ENCODE results near the gene SURF2. TPM values are rescaled to one million over a fixed set of nuclear protein-coding genes. Genes with fewer than 3 reads are reported as not detected.

Gene SURF2
- polyA plus RNA-seq, 1 of the 3 experiments (the other 2 are of a cell fraction) = 46.8 TPM

DNA sequence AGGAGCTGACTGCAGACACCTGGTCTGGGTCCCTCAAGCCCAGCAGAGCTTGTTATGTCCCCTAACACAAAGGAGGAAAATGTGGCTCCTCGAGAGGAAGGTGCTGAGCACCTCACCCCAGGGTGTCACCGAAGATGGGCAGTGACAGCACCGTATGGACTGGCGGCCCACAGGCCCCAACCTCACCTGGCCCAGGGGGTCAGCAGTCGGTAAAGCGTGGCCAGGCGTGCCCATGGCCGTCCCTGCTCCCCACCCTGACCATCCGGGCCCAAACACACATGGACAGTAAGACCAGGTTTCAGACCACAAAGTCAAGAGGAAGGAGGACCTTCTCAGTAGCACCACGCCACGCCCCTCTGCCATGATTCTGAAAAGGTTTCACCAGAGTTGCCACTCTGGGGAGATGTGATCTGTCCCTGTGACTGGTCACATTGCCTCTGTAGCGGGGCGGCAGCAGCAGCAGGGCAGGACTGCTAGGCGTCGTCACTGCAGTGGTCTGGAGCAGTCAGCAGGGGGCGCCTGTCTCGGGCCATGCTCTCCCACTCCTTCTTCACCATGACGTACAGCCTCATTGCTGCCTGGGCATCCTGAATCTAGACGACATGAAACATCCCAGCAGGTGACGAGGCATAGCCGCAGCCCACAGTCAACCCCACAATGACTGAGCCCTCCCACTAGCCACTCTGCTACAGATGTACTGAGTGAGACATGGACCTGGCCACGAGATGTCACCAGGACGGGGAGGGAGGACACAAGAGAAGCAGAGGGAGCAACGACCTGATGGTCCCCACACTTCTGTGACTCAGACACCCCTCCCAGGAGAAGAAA, 50.3 kb downstream of the SURF2 start:
- Histone ChIP-seq H3K4me1 (ENCODE audit: control insufficient read depth in 1 of 2, insufficient read depth in 2 of 2, low read depth in 1 of 2, low read length in 1 of 2) (no peaks in the 10 kb centered on the region), H2AFZ (ENCODE audit: low read depth) (no peak overlapping the region), H3K9me3 (no peaks in the 10 kb centered on the region), H3K27ac (ENCODE audit: low read depth in 2 of 2, low read length in 1 of 2) (no peak overlapping the region), H3K9ac (no peak overlapping the region), H3K79me2 (ENCODE audit: insufficient read depth) (no peaks in the 10 kb centered on the region), H3K4me3 (ENCODE audit: low read depth in 2 of 2, low read length in 1 of 2) (peak overlapping the region in 1 of 2 experiments; percentile 33; a peak in 1 of 4 replicates), H3K36me3 (replicated peaks in 1 of 2; ENCODE audit: control insufficient read depth in 1 of 2, insufficient read depth in 2 of 2, low read length in 1 of 2) (peaks cover 29 to 49% of the 10 kb centered on the region in 2 experiments), H3K9me2 (no peaks in the 10 kb centered on the region), H4K20me1 (ENCODE audit: insufficient read depth) (no peaks in the 10 kb centered on the region), H3K27me3 (ENCODE audit: insufficient read depth) (no peaks in the 10 kb centered on the region), H3F3A (replicated peaks; ENCODE audit: insufficient read depth) (peaks cover 4% of the 10 kb centered on the region), H3K4me2 (no peak overlapping the region)
- TF ChIP-seq SMC3 (IDR thresholded peaks at IDR 0.05; ENCODE audit: low read depth, low read length) (peak; percentile 87), TAF1 (IDR thresholded peaks at IDR 0.05; ENCODE audit: borderline replicate concordance, low read depth, low read length) (no peak), SIN3A (IDR thresholded peaks at IDR 0.05; ENCODE audit: borderline replicate concordance, low read depth, low read length) (no peak), RAD21 (IDR thresholded peaks at IDR 0.05; ENCODE audit: low read length) (peak; percentile 72), ELF1 (IDR thresholded peaks at IDR 0.05) (no peak), GATA2 (CRISPR knock-in tag; IDR thresholded peaks at IDR 0.05) (no peak), FOXJ3 (CRISPR knock-in tag; IDR thresholded peaks at IDR 0.05) (no peak), MXI1 (IDR thresholded peaks at IDR 0.05; ENCODE audit: low read depth, low read length) (peak; percentile 53; the same call in 1 of the 2 replicates), NRF1 (IDR thresholded peaks at IDR 0.05; ENCODE audit: low read depth, low read length) (no peak), GABPA (IDR thresholded peaks at IDR 0.05; ENCODE audit: low read depth) (no peak), RCOR1 (IDR thresholded peaks at IDR 0.05; ENCODE audit: low read length) (no peak), TCF12 (IDR thresholded peaks at IDR 0.05) (no peak), FOSL2 (IDR thresholded peaks at IDR 0.05; ENCODE audit: borderline replicate concordance, low read depth) (no peak), NFIC (IDR thresholded peaks at IDR 0.05; ENCODE audit: borderline replicate concordance) (no peak), YY1 (IDR thresholded peaks at IDR 0.05; ENCODE audit: low read depth) (no peak)
- TF ChIP-seq, protein P1, sequence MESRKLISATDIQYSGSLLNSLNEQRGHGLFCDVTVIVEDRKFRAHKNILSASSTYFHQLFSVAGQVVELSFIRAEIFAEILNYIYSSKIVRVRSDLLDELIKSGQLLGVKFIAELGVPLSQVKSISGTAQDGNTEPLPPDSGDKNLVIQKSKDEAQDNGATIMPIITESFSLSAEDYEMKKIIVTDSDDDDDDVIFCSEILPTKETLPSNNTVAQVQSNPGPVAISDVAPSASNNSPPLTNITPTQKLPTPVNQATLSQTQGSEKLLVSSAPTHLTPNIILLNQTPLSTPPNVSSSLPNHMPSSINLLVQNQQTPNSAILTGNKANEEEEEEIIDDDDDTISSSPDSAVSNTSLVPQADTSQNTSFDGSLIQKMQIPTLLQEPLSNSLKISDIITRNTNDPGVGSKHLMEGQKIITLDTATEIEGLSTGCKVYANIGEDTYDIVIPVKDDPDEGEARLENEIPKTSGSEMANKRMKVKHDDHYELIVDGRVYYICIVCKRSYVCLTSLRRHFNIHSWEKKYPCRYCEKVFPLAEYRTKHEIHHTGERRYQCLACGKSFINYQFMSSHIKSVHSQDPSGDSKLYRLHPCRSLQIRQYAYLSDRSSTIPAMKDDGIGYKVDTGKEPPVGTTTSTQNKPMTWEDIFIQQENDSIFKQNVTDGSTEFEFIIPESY (IDR thresholded peaks at IDR 0.05; ENCODE audit: borderline replicate concordance, low read depth) = no peak
- TF ChIP-seq, protein P2, sequence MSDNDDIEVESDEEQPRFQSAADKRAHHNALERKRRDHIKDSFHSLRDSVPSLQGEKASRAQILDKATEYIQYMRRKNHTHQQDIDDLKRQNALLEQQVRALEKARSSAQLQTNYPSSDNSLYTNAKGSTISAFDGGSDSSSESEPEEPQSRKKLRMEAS (IDR thresholded peaks at IDR 0.05; ENCODE audit: low read depth) = peak; percentile 41; the same call in 1 of the 2 replicates
- TF ChIP-seq, protein P3, sequence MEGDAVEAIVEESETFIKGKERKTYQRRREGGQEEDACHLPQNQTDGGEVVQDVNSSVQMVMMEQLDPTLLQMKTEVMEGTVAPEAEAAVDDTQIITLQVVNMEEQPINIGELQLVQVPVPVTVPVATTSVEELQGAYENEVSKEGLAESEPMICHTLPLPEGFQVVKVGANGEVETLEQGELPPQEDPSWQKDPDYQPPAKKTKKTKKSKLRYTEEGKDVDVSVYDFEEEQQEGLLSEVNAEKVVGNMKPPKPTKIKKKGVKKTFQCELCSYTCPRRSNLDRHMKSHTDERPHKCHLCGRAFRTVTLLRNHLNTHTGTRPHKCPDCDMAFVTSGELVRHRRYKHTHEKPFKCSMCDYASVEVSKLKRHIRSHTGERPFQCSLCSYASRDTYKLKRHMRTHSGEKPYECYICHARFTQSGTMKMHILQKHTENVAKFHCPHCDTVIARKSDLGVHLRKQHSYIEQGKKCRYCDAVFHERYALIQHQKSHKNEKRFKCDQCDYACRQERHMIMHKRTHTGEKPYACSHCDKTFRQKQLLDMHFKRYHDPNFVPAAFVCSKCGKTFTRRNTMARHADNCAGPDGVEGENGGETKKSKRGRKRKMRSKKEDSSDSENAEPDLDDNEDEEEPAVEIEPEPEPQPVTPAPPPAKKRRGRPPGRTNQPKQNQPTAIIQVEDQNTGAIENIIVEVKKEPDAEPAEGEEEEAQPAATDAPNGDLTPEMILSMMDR (IDR thresholded peaks at IDR 0.05) = peak; percentile 89
- WGBS (ENCODE audit: low lambda C conversion rate) = 93% methylated on average over 3 of the region's 24 CpGs
- peak; percentile 91 for DNase-seq
- CTCF ChIA-PET = interaction anchor here (0.6 to 3.0 kb wide), 7 partner anchors 10 to 210 kb away, joined by 3 to 23 read pairs (median 4); partner anchors contain the start of gene REXO4
- POLR2A ChIA-PET = no interaction called here
